ENCODE data around the gene SLC1A2.

The SLC1A2 gene

DNA sequence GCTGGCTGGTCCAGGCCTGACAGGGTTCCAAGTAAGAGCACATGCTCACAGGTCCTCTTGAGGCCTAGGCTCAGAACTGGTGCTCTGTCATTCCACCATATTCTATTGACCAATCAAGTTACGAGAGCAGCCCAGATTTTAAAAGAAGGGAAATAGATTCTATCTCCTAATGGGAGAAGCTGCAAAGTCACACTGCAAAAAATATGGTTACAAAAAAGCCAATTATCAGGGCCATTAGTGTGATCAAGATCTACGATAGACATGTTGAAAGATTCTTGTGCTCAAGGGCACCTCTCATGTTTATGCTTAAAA, 184.2 kb downstream of the SLC1A2 start:
- Histone ChIP-seq H4K20me1 (ENCODE audit: low read depth, low read length) (no peaks in the 10 kb centered on the region), H3K36me3 (ENCODE audit: low read length) (no peaks in the 10 kb centered on the region), H3K9me3 (ENCODE audit: insufficient read depth, low read length) (no peaks in the 10 kb centered on the region), H3K79me2 (ENCODE audit: insufficient read depth, low read length) (no peaks in the 10 kb centered on the region), H3K4me3 (ENCODE audit: insufficient read depth, low read length, poor library complexity, severe bottlenecking) (no peak overlapping the region), H3K27ac (ENCODE audit: low read depth, low read length) (no peak overlapping the region), H2AFZ (ENCODE audit: low read depth, low read length, severe bottlenecking) (no peak overlapping the region), H3K4me2 (ENCODE audit: low read depth, low read length, poor library complexity, severe bottlenecking) (no peak overlapping the region), H3K9ac (ENCODE audit: low read length) (no peak overlapping the region), H3K27me3 (ENCODE audit: low read length) (no peaks in the 10 kb centered on the region), H3K9me2 (replicated peaks; ENCODE audit: insufficient read depth, low read length) (no peaks in the 10 kb centered on the region), H3F3A (ENCODE audit: insufficient read depth) (no peaks in the 10 kb centered on the region)
- TF ChIP-seq, protein P1, sequence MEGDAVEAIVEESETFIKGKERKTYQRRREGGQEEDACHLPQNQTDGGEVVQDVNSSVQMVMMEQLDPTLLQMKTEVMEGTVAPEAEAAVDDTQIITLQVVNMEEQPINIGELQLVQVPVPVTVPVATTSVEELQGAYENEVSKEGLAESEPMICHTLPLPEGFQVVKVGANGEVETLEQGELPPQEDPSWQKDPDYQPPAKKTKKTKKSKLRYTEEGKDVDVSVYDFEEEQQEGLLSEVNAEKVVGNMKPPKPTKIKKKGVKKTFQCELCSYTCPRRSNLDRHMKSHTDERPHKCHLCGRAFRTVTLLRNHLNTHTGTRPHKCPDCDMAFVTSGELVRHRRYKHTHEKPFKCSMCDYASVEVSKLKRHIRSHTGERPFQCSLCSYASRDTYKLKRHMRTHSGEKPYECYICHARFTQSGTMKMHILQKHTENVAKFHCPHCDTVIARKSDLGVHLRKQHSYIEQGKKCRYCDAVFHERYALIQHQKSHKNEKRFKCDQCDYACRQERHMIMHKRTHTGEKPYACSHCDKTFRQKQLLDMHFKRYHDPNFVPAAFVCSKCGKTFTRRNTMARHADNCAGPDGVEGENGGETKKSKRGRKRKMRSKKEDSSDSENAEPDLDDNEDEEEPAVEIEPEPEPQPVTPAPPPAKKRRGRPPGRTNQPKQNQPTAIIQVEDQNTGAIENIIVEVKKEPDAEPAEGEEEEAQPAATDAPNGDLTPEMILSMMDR (IDR thresholded peaks at IDR 0.05; ENCODE audit: insufficient read depth, low read length, poor library complexity, severe bottlenecking) = no peak
- no peak for TF ChIP-seq EZH2phosphoT487 (conservative IDR thresholded peaks at IDR 0.05; ENCODE audit: low read length)

DNA sequence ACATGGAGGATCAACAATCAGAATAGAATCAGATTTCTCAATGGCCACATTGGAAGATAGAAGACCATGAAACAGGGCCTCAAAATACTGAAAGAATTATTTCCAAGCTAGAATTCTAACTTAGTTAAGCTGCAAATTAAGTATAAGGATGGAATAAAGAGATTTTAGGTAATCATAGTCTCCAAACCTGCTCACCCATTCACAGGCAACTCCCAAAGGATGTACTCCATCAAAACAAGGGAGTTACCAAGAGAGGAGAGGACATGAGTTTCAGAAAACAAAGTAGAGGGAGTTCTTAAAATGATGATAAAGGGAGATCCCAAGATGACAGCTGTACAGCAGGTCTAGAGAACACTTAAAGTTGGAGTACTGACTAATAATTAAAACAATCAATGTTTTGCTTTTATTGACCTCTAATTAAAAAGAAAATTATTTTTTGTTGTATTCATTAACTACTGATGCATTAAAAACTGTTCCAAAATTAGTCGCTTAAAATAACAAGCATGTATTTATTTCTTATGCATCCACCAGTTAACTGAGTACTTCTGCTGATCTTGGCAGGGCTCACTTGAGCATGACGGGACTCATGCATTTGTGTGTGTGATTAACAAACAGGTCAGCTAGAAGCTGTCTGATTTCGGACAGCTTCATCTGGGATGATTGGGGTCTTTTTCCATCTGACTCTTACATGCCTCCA, 184.8 kb downstream of the SLC1A2 start:
- Histone ChIP-seq H3K4me3 (ENCODE audit: insufficient read depth, low read length, poor library complexity, severe bottlenecking) (no peak overlapping the region), H4K20me1 (ENCODE audit: low read depth, low read length) (no peaks in the 10 kb centered on the region), H3K27me3 (ENCODE audit: low read length) (no peaks in the 10 kb centered on the region), H3K27ac (ENCODE audit: low read depth, low read length) (no peak overlapping the region), H2AFZ (ENCODE audit: low read depth, low read length, severe bottlenecking) (no peak overlapping the region), H3K79me2 (ENCODE audit: insufficient read depth, low read length) (no peaks in the 10 kb centered on the region), H3K9me2 (replicated peaks; ENCODE audit: insufficient read depth, low read length) (no peaks in the 10 kb centered on the region), H3F3A (ENCODE audit: insufficient read depth) (no peaks in the 10 kb centered on the region), H3K9ac (ENCODE audit: low read length) (no peak overlapping the region), H3K4me2 (ENCODE audit: low read depth, low read length, poor library complexity, severe bottlenecking) (no peak overlapping the region), H3K36me3 (ENCODE audit: low read length) (no peaks in the 10 kb centered on the region), H3K9me3 (ENCODE audit: insufficient read depth, low read length) (no peaks in the 10 kb centered on the region)
- TF ChIP-seq EZH2phosphoT487 (conservative IDR thresholded peaks at IDR 0.05; ENCODE audit: low read length) = no peak
- TF ChIP-seq, protein P1 (IDR thresholded peaks at IDR 0.05; ENCODE audit: insufficient read depth, low read length, poor library complexity, severe bottlenecking) = no peak

DNA sequence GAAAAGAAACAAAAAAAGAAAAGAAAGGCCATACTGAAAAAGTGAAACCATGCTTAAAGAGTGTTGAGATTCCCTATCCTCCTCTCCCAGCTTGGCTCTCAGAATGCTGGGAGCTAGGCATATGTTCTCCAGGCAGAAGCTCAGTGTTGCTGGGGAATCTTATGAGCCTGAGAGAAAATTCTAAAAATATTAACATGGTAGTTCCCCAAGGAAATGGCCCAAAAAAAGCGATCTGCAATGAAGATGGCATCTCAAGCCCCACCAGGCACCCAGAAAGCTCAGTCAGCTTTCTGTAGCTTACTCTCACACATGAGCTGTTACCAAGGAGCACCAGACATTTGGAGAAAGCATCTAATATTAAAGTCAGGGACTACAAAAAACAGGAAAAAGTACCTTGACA, 185.8 kb downstream of the SLC1A2 start:
- Histone ChIP-seq H2AFZ (ENCODE audit: low read depth, low read length, severe bottlenecking) (no peak overlapping the region), H3K4me3 (ENCODE audit: insufficient read depth, low read length, poor library complexity, severe bottlenecking) (no peak overlapping the region), H3K9me3 (ENCODE audit: insufficient read depth, low read length) (no peaks in the 10 kb centered on the region), H3K36me3 (ENCODE audit: low read length) (no peaks in the 10 kb centered on the region), H3K27me3 (ENCODE audit: low read length) (no peaks in the 10 kb centered on the region), H3K9ac (ENCODE audit: low read length) (no peak overlapping the region), H3K27ac (ENCODE audit: low read depth, low read length) (no peak overlapping the region), H3K4me2 (ENCODE audit: low read depth, low read length, poor library complexity, severe bottlenecking) (no peak overlapping the region), H4K20me1 (ENCODE audit: low read depth, low read length) (no peaks in the 10 kb centered on the region), H3K9me2 (replicated peaks; ENCODE audit: insufficient read depth, low read length) (no peaks in the 10 kb centered on the region), H3K79me2 (ENCODE audit: insufficient read depth, low read length) (no peaks in the 10 kb centered on the region), H3F3A (ENCODE audit: insufficient read depth) (no peaks in the 10 kb centered on the region)
- TF ChIP-seq EZH2phosphoT487 (conservative IDR thresholded peaks at IDR 0.05; ENCODE audit: low read length) = no peak
- TF ChIP-seq, protein P1 (IDR thresholded peaks at IDR 0.05; ENCODE audit: insufficient read depth, low read length, poor library complexity, severe bottlenecking) = no peak
